GM12892 (cell line): ENCODE data around the gene ACKR1.

Experiments used
- POLR2A ChIP-seq: IDR thresholded peaks from 2 replicates; pipeline ENCODE4 v1.6.1; 2011; ENCODE audit warnings: low read depth, low read length, control low read depth
- POLR2AphosphoS5 ChIP-seq: IDR thresholded peaks from 2 replicates; pipeline ENCODE4 v1.6.1; 2011; ENCODE audit warnings: low read depth, low read length, control low read depth
- TAF1 ChIP-seq: IDR thresholded peaks from 2 replicates; pipeline ENCODE4 v1.6.1; 2011; ENCODE audit warnings: low read depth, mild to moderate bottlenecking, control low read depth, low read length, borderline replicate concordance

- TF ChIP-seq POLR2A = no peak
- no peak for TF ChIP-seq POLR2AphosphoS5
- no peak for TF ChIP-seq TAF1
Observed at GRCh38 chr1:159171254-159171687, 33.4 kb upstream of the ACKR1 start, which contains the start of gene CADM3.
